Liver (tissue), 9 donors: ENCODE measurements around the gene BDKRB2. TPM values are rescaled to one million over a fixed set of nuclear protein-coding genes. Genes with fewer than 3 reads are reported as not detected.

Source experiments
- DNase-seq: peaks from one replicate; pipeline ENCODE4 v3.0.0-alpha.2; 2017; ENCODE audit warnings: low spot score
- H3K27ac ChIP-seq, 2 donors: one replicate each; pipeline ENCODE4 v1.7.0; 2013; ENCODE audit warnings: inconsistent platforms in 2 of 2, low read length in 2 of 2, control low read depth in 1 of 2, low read depth in 1 of 2, mild to moderate bottlenecking in 1 of 2
- H3K27me3 ChIP-seq, 4 donors: one replicate each; pipeline versions ENCODE4 v1.6.1 to v1.7.0; 2013; ENCODE audit warnings: low read length in 3 of 4, inconsistent platforms in 1 of 4, mild to moderate bottlenecking in 1 of 4, moderate library complexity in 1 of 4; ENCODE audit not compliant: control insufficient read depth in 4 of 4, insufficient read depth in 4 of 4
- H3K36me3 ChIP-seq, 4 donors: one replicate each; pipeline versions ENCODE4 v1.6.1 to v1.7.0; 2013; ENCODE audit warnings: low read length in 3 of 4, mild to moderate bottlenecking in 3 of 4, low read depth in 1 of 4, moderate library complexity in 1 of 4; ENCODE audit not compliant: control insufficient read depth in 4 of 4, insufficient read depth in 3 of 4
- H3K4me1 ChIP-seq, 4 donors: one replicate each; pipeline versions ENCODE4 v1.6.1 to v1.7.0; 2013; ENCODE audit warnings: low read length in 3 of 4, mild to moderate bottlenecking in 3 of 4, moderate library complexity in 1 of 4; ENCODE audit not compliant: control insufficient read depth in 4 of 4, insufficient read depth in 4 of 4
- H3K4me3 ChIP-seq, 3 donors: one replicate each; pipeline versions ENCODE4 v1.6.1 to v1.7.0; 2013; ENCODE audit warnings: low read length in 3 of 3, control low read depth in 1 of 3, low read depth in 1 of 3, mild to moderate bottlenecking in 1 of 3
- H3K9ac ChIP-seq, 2 donors: one replicate each; pipeline ENCODE4 v1.7.0; 2013; ENCODE audit warnings: low read length in 2 of 2, mild to moderate bottlenecking in 2 of 2, moderate library complexity in 2 of 2, control low read depth in 1 of 2, low read depth in 1 of 2
- H3K9me3 ChIP-seq, 4 donors: one replicate each; pipeline versions ENCODE4 v1.6.1 to v1.7.0; 2013; ENCODE audit warnings: low read length in 3 of 4; ENCODE audit not compliant: control insufficient read depth in 4 of 4
- EGR1 ChIP-seq, 2 donors: IDR thresholded peaks; 2 replicates each; pipeline ENCODE4 v1.6.1; 2016 to 2018; ENCODE audit warnings: antibody characterized with exemption in 2 of 2, low read depth in 2 of 2
- FOXA1 ChIP-seq: IDR thresholded peaks from 2 replicates; pipeline ENCODE4 v1.6.1; 2016; ENCODE audit warnings: antibody characterized with exemption
- FOXA2 ChIP-seq: IDR thresholded peaks from 2 replicates; pipeline ENCODE4 v1.6.1; 2016; ENCODE audit warnings: antibody characterized with exemption
- GABPA ChIP-seq, 2 donors: IDR thresholded peaks in 1 of 2; conservative IDR thresholded peaks in 1 of 2; 2 replicates each; pipeline ENCODE4 v1.6.1; 2016; ENCODE audit warnings: antibody characterized with exemption in 2 of 2, mild to moderate bottlenecking in 1 of 2, moderate library complexity in 1 of 2
- HNF4A ChIP-seq, 2 donors: conservative IDR thresholded peaks; 2 replicates each; pipeline ENCODE4 v1.6.1; 2016; ENCODE audit warnings: antibody characterized with exemption in 2 of 2, mild to moderate bottlenecking in 2 of 2
- HNF4G ChIP-seq: IDR thresholded peaks from 2 replicates; pipeline ENCODE4 v1.6.1; 2016; ENCODE audit warnings: antibody characterized with exemption
- JUND ChIP-seq, 2 donors: IDR thresholded peaks; 2 replicates each; pipeline ENCODE4 v1.6.1; 2016; ENCODE audit warnings: antibody characterized with exemption in 2 of 2
- NR2F2 ChIP-seq: IDR thresholded peaks from 2 replicates; pipeline ENCODE4 v1.6.1; 2016; ENCODE audit warnings: antibody characterized with exemption
- RAD21 ChIP-seq, 2 donors: IDR thresholded peaks; 2 replicates each; pipeline ENCODE4 v1.6.1; 2016; ENCODE audit warnings: antibody characterized with exemption in 2 of 2, mild to moderate bottlenecking in 2 of 2
- RXRA ChIP-seq, 2 donors: IDR thresholded peaks; 2 replicates each; pipeline ENCODE4 v1.6.1; 2017 to 2018; ENCODE audit warnings: antibody characterized with exemption in 2 of 2, mild to moderate bottlenecking in 1 of 2
- SP1 ChIP-seq: IDR thresholded peaks from 2 replicates; pipeline ENCODE4 v1.6.1; 2018; ENCODE audit warnings: antibody characterized with exemption, mild to moderate bottlenecking
- TAF1 ChIP-seq: conservative IDR thresholded peaks from 2 replicates; pipeline ENCODE4 v1.6.1; 2016; ENCODE audit warnings: antibody characterized with exemption, mild to moderate bottlenecking
- YY1 ChIP-seq: IDR thresholded peaks from 2 replicates; pipeline ENCODE4 v1.6.1; 2016; ENCODE audit warnings: antibody characterized with exemption, mild to moderate bottlenecking
- WGBS: extraction: QIAGEN DNeasy Blood & Tissue Kit; methylation state at CpG from one replicate; pipeline ENCODE4 v1.1.7; 2013; 5-methylcytosine and 5-hydroxymethylcytosine counted together
- polyA plus RNA-seq, 2 donors: library from polyadenylated mRNA; stranded (reverse) in 1 of 2; unstranded in 1 of 2; fragments of 200-250 nt in 1 of 2; fragments of >200 nt in 1 of 2; fragmentation: Nextera tagmentation in 1 of 2; extraction: Ambion mirVana in 1 of 2; gene quantifications; one replicate each; pipeline versions ENCODE4 v1.2.1 to v1.2.3, GENCODE V29; 2013 to 2015
- total RNA-seq, 2 donors: library from RNA; depleted of rRNA; stranded (reverse); fragments of >200 nt; gene quantifications; one replicate each; pipeline ENCODE4 v1.2.3, GENCODE V29; 2014
- TF ChIP-seq, protein P1 (sequence below): IDR thresholded peaks from 2 replicates; pipeline ENCODE4 v1.6.1; 2016; ENCODE audit warnings: antibody characterized with exemption, mild to moderate bottlenecking
- TF ChIP-seq, protein P2 (sequence below): IDR thresholded peaks from 2 replicates; pipeline ENCODE4 v1.6.1; 2016; ENCODE audit warnings: antibody characterized with exemption
- TF ChIP-seq, protein P3 (sequence below): fragments of 150-350 bp; IDR thresholded peaks from 2 replicates; pipeline ENCODE4 v1.5.1; 2017; ENCODE audit warnings: improper control_type of control experiment, low read depth, low read length; ENCODE audit not compliant: missing input control
- TF ChIP-seq, protein P4 (sequence below): IDR thresholded peaks from 2 replicates; pipeline ENCODE4 v1.6.1; 2016; ENCODE audit warnings: antibody characterized with exemption
- TF ChIP-seq, protein P5 (sequence below): IDR thresholded peaks from 2 replicates; pipeline ENCODE4 v1.6.1; 2016; ENCODE audit warnings: antibody characterized with exemption
- donor health status: healthy.
- donor health status: healthy.
- donor health status: healthy.
- donor health status: healthy.
- donor health status: healthy.

The BDKRB2 gene
- total and polyA plus RNA-seq, 4 donors = 0.10 to 0.25 (median 0.17) TPM

DNA sequence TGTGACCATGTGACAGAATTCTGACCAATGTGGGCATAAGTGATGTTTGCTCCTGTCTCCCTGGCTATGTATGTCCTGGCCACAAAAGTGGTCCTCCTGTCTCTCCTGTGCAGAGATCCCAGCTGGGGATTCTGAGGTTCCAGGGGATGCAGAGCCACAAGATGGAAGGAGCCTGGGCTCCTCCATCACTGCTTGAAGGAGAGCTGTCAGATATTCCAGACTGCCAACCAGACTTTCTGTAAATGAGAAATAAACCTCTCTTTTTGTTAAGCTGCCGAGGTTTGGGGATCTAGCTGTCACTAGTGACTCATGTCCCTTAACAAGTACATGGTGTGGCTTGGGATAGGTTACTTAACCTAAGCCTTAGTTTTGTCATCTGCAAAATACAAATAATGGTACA lies 73.3 kb downstream of the BDKRB2 start (continued):
- TF ChIP-seq, protein P1, sequence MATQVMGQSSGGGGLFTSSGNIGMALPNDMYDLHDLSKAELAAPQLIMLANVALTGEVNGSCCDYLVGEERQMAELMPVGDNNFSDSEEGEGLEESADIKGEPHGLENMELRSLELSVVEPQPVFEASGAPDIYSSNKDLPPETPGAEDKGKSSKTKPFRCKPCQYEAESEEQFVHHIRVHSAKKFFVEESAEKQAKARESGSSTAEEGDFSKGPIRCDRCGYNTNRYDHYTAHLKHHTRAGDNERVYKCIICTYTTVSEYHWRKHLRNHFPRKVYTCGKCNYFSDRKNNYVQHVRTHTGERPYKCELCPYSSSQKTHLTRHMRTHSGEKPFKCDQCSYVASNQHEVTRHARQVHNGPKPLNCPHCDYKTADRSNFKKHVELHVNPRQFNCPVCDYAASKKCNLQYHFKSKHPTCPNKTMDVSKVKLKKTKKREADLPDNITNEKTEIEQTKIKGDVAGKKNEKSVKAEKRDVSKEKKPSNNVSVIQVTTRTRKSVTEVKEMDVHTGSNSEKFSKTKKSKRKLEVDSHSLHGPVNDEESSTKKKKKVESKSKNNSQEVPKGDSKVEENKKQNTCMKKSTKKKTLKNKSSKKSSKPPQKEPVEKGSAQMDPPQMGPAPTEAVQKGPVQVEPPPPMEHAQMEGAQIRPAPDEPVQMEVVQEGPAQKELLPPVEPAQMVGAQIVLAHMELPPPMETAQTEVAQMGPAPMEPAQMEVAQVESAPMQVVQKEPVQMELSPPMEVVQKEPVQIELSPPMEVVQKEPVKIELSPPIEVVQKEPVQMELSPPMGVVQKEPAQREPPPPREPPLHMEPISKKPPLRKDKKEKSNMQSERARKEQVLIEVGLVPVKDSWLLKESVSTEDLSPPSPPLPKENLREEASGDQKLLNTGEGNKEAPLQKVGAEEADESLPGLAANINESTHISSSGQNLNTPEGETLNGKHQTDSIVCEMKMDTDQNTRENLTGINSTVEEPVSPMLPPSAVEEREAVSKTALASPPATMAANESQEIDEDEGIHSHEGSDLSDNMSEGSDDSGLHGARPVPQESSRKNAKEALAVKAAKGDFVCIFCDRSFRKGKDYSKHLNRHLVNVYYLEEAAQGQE = no peak
- TF ChIP-seq GABPA (IDR thresholded peaks at IDR 0.05 in 1 of 2, conservative IDR thresholded peaks at IDR 0.05 in 1 of 2) (no peak), SP1 (no peak), EGR1 (IDR thresholded peaks at IDR 0.05; ENCODE audit: low read depth in 2 of 2) (no peak), FOXA2 (no peak), RXRA (IDR thresholded peaks at IDR 0.05) (no peak), TAF1 (no peak), YY1 (no peak), HNF4A (conservative IDR thresholded peaks at IDR 0.05) (no peak), FOXA1 (no peak), NR2F2 (no peak)
- TF ChIP-seq, protein P2, sequence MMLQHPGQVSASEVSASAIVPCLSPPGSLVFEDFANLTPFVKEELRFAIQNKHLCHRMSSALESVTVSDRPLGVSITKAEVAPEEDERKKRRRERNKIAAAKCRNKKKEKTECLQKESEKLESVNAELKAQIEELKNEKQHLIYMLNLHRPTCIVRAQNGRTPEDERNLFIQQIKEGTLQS = no peak

DNA sequence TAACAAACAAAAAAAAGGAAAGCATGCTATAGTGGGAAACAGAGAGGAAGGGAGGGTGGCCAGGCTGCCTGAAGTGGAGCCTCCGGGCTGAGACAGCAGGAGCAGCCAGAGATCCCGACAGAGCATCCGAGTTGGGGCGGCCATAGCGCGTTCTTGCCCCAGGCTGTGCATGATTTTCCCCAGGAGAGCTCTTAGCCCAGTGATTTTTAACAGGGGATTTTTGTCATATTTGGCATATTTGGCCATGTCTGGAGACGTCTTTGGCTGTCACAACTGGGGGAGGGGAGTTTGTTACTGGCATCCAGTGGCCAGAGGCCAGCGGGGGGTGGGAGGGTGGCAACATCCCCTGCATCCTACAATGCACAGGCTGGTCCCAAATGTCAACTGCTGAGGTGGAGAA lies 74.9 kb downstream of the BDKRB2 start:
- no peak for TF ChIP-seq RXRA (IDR thresholded peaks at IDR 0.05)
- TF ChIP-seq EGR1 (IDR thresholded peaks at IDR 0.05; ENCODE audit: low read depth in 2 of 2) = no peak
- TF ChIP-seq SP1 = no peak
- TF ChIP-seq FOXA2 = no peak
- no peak for TF ChIP-seq RAD21 (IDR thresholded peaks at IDR 0.05)
- no peak for TF ChIP-seq FOXA1
- TF ChIP-seq YY1 = no peak
- WGBS = 97% methylated on average over 8 of the region's 8 CpGs
- H3K4me1 ChIP-seq = peaks cover 5 to 33% (median 28%) of the 10 kb centered on the region in 4 donors

DNA sequence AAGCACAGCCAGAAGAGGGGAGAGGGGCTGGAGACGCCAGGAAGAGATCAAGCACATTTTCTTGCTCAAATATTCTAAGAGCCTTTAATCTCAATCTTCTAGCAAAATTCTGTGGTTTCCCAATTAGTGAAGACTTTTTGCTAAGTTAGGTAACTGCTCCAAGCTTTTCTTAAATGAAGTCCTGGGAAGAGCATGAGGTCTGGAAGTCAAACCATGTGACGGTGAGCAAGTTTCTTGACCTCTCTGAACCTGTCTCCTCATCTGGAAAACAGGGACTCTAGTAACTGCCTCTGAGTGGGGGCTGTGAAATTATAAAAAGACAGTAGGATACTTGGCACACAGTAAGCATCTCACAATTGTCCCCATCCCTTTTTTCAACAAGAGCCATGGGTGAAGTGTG lies 75.5 kb downstream of the BDKRB2 start:
- Histone ChIP-seq H3K4me1 (peaks cover 5 to 39% (median 32%) of the 10 kb centered on the region in 4 donors), H3K36me3 (peaks cover 0 to 3% (median under 1%) of the 10 kb centered on the region in 4 donors), H3K9me3 (peaks cover 0 to 6% (median 3%) of the 10 kb centered on the region in 4 donors), H3K27me3 (no peaks in the 10 kb centered on the region), H3K9ac (no peak overlapping the region), H3K4me3 (no peak overlapping the region), H3K27ac (no peak overlapping the region)
- WGBS = 93% methylated on average over 2 of the region's 2 CpGs
- no peak for DNase-seq
- TF ChIP-seq FOXA2 (no peak), JUND (IDR thresholded peaks at IDR 0.05) (no peak), RAD21 (IDR thresholded peaks at IDR 0.05) (no peak), TAF1 (no peak), HNF4A (conservative IDR thresholded peaks at IDR 0.05) (no peak), FOXA1 (no peak), GABPA (IDR thresholded peaks at IDR 0.05 in 1 of 2, conservative IDR thresholded peaks at IDR 0.05 in 1 of 2) (no peak), RXRA (IDR thresholded peaks at IDR 0.05) (no peak), YY1 (no peak), HNF4G (no peak), SP1 (no peak)
- TF ChIP-seq, protein P3, sequence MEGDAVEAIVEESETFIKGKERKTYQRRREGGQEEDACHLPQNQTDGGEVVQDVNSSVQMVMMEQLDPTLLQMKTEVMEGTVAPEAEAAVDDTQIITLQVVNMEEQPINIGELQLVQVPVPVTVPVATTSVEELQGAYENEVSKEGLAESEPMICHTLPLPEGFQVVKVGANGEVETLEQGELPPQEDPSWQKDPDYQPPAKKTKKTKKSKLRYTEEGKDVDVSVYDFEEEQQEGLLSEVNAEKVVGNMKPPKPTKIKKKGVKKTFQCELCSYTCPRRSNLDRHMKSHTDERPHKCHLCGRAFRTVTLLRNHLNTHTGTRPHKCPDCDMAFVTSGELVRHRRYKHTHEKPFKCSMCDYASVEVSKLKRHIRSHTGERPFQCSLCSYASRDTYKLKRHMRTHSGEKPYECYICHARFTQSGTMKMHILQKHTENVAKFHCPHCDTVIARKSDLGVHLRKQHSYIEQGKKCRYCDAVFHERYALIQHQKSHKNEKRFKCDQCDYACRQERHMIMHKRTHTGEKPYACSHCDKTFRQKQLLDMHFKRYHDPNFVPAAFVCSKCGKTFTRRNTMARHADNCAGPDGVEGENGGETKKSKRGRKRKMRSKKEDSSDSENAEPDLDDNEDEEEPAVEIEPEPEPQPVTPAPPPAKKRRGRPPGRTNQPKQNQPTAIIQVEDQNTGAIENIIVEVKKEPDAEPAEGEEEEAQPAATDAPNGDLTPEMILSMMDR = no peak
- TF ChIP-seq, protein P4, sequence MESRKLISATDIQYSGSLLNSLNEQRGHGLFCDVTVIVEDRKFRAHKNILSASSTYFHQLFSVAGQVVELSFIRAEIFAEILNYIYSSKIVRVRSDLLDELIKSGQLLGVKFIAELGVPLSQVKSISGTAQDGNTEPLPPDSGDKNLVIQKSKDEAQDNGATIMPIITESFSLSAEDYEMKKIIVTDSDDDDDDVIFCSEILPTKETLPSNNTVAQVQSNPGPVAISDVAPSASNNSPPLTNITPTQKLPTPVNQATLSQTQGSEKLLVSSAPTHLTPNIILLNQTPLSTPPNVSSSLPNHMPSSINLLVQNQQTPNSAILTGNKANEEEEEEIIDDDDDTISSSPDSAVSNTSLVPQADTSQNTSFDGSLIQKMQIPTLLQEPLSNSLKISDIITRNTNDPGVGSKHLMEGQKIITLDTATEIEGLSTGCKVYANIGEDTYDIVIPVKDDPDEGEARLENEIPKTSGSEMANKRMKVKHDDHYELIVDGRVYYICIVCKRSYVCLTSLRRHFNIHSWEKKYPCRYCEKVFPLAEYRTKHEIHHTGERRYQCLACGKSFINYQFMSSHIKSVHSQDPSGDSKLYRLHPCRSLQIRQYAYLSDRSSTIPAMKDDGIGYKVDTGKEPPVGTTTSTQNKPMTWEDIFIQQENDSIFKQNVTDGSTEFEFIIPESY = no peak
- TF ChIP-seq, protein P5, sequence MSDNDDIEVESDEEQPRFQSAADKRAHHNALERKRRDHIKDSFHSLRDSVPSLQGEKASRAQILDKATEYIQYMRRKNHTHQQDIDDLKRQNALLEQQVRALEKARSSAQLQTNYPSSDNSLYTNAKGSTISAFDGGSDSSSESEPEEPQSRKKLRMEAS = no peak
- TF ChIP-seq, protein P1 = no peak

More for the DNA sequence above, 74.9 kb downstream of the BDKRB2 start:
- no peaks in the 10 kb centered on the region for H3K27me3 ChIP-seq
- no peak overlapping the region for H3K4me3 ChIP-seq
- no peak for DNase-seq
- peaks cover 0 to 3% (median under 1%) of the 10 kb centered on the region in 4 donors for H3K36me3 ChIP-seq
- no peak overlapping the region for H3K27ac ChIP-seq
- peaks cover 0 to 6% (median 3%) of the 10 kb centered on the region in 4 donors for H3K9me3 ChIP-seq
- no peak overlapping the region for H3K9ac ChIP-seq
